Rectal smooth muscle tissue (tissue), 1 donor: ENCODE results near the gene C1QL2.

Source experiments
- H3K27ac ChIP-seq: one replicate; pipeline ENCODE4 v1.7.0; 2013; ENCODE audit warnings: low read depth, low read length, inconsistent platforms
- H3K27me3 ChIP-seq: one replicate; pipeline ENCODE4 v1.7.0; 2013; ENCODE audit warnings: low read length; ENCODE audit not compliant: control insufficient read depth, insufficient read depth
- H3K36me3 ChIP-seq: one replicate; pipeline ENCODE4 v1.7.0; 2013; ENCODE audit warnings: low read length; ENCODE audit not compliant: control insufficient read depth, insufficient read depth
- H3K4me1 ChIP-seq: one replicate; pipeline ENCODE4 v1.7.0; 2013; ENCODE audit warnings: low read length; ENCODE audit not compliant: control insufficient read depth, insufficient read depth
- H3K4me3 ChIP-seq: one replicate; pipeline ENCODE4 v1.7.0; 2013; ENCODE audit warnings: low read length
- H3K9ac ChIP-seq: one replicate; pipeline ENCODE4 v1.7.0; 2013; ENCODE audit warnings: low read length

The C1QL2 gene

GRCh38 chr2:119158563-119159347 is at the start of gene C1QL2:
Gene C1QL2 (minus strand): TSS chr2:119158751. CDS start chr2:119158269, 482 bp downstream.
- peaks cover 25% of the 10 kb centered on the region for H3K27me3 ChIP-seq
- no peak within 1 kb of the TSS for H3K4me3 ChIP-seq
- H3K9ac ChIP-seq, result no peak within 1 kb of the TSS
- H3K27ac ChIP-seq, result no peak within 1 kb of the TSS
- no peaks in the 10 kb centered on the region for H3K36me3 ChIP-seq
- H3K4me1 ChIP-seq, result no peaks in the 10 kb centered on the region

- peaks cover 3% of the 10 kb centered on the region for H3K27me3 ChIP-seq
- H3K4me1 ChIP-seq, result no peaks in the 10 kb centered on the region
- no peak overlapping the region for H3K27ac ChIP-seq
- H3K9ac ChIP-seq, result no peak overlapping the region
- H3K4me3 ChIP-seq, result no peak overlapping the region
- H3K36me3 ChIP-seq, result no peaks in the 10 kb centered on the region
These were observed 48.9 kb upstream of the C1QL2 start for GRCh38 chr2:119207447-119207846.

- H3K27me3 ChIP-seq, result peaks cover 3% of the 10 kb centered on the region
- H3K4me3 ChIP-seq, result no peak overlapping the region
- H3K4me1 ChIP-seq, result no peaks in the 10 kb centered on the region
- no peaks in the 10 kb centered on the region for H3K36me3 ChIP-seq
- no peak overlapping the region for H3K9ac ChIP-seq
- no peak overlapping the region for H3K27ac ChIP-seq
These were observed 47.6 kb upstream of the C1QL2 start for GRCh38 chr2:119206201-119206600.

GRCh38 chr2:119205001-119205706 is 46.6 kb upstream of the C1QL2 start:
- peaks cover 3% of the 10 kb centered on the region for H3K27me3 ChIP-seq
- H3K4me3 ChIP-seq, result no peak overlapping the region
- no peak overlapping the region for H3K9ac ChIP-seq
- no peak overlapping the region for H3K27ac ChIP-seq
- no peaks in the 10 kb centered on the region for H3K36me3 ChIP-seq
- no peaks in the 10 kb centered on the region for H3K4me1 ChIP-seq

GRCh38 chr2:119204525-119204924 is 46.0 kb upstream of the C1QL2 start:
- Histone ChIP-seq H3K27me3 (peaks cover under 1% of the 10 kb centered on the region), H3K4me1 (no peaks in the 10 kb centered on the region), H3K4me3 (no peak overlapping the region), H3K27ac (no peak overlapping the region), H3K36me3 (no peaks in the 10 kb centered on the region), H3K9ac (no peak overlapping the region)

- H3K4me3 ChIP-seq, result no peak overlapping the region
- no peaks in the 10 kb centered on the region for H3K27me3 ChIP-seq
These were observed 44.2 kb upstream of the C1QL2 start for GRCh38 chr2:119202610-119203310.

GRCh38 chr2:119201815-119202214 is 43.3 kb upstream of the C1QL2 start:
- no peaks in the 10 kb centered on the region for H3K4me1 ChIP-seq
- no peak overlapping the region for H3K9ac ChIP-seq
- H3K27me3 ChIP-seq, result no peaks in the 10 kb centered on the region

More at GRCh38 chr2:119202610-119203310, 44.2 kb upstream of the C1QL2 start:
- H3K36me3 ChIP-seq, result no peaks in the 10 kb centered on the region
- no peak overlapping the region for H3K27ac ChIP-seq
- no peaks in the 10 kb centered on the region for H3K4me1 ChIP-seq
- H3K9ac ChIP-seq, result no peak overlapping the region

GRCh38 chr2:119198240-119198840 is 39.8 kb upstream of the C1QL2 start:
- no peak overlapping the region for H3K4me3 ChIP-seq

More at GRCh38 chr2:119201815-119202214, 43.3 kb upstream of the C1QL2 start:
- Histone ChIP-seq H3K4me3 (no peak overlapping the region), H3K27ac (no peak overlapping the region), H3K36me3 (no peaks in the 10 kb centered on the region)

GRCh38 chr2:119197529-119198239 is 39.1 kb upstream of the C1QL2 start:
- H3K9ac ChIP-seq, result no peak overlapping the region
- H3K27ac ChIP-seq, result no peak overlapping the region
- H3K4me1 ChIP-seq, result no peaks in the 10 kb centered on the region
- no peak overlapping the region for H3K4me3 ChIP-seq
- no peaks in the 10 kb centered on the region for H3K36me3 ChIP-seq
- H3K27me3 ChIP-seq, result no peaks in the 10 kb centered on the region

More at GRCh38 chr2:119198240-119198840, 39.8 kb upstream of the C1QL2 start:
- H3K9ac ChIP-seq, result no peak overlapping the region
- H3K27ac ChIP-seq, result no peak overlapping the region
- no peaks in the 10 kb centered on the region for H3K27me3 ChIP-seq
- H3K36me3 ChIP-seq, result no peaks in the 10 kb centered on the region
- no peaks in the 10 kb centered on the region for H3K4me1 ChIP-seq

- no peaks in the 10 kb centered on the region for H3K27me3 ChIP-seq
- no peak overlapping the region for H3K4me3 ChIP-seq
- no peak overlapping the region for H3K9ac ChIP-seq
- H3K36me3 ChIP-seq, result no peaks in the 10 kb centered on the region
- no peaks in the 10 kb centered on the region for H3K4me1 ChIP-seq
- no peak overlapping the region for H3K27ac ChIP-seq
These were observed 38.5 kb upstream of the C1QL2 start for GRCh38 chr2:119197126-119197405.

- Histone ChIP-seq H3K4me1 (no peaks in the 10 kb centered on the region), H3K4me3 (no peak overlapping the region), H3K27me3 (no peaks in the 10 kb centered on the region), H3K27ac (no peak overlapping the region), H3K9ac (no peak overlapping the region), H3K36me3 (no peaks in the 10 kb centered on the region)
These were observed 38.0 kb upstream of the C1QL2 start for GRCh38 chr2:119196301-119197125.
